B cell (primary cell): Measurements from ENCODE around the gene PLA2R1. TPM values are rescaled to one million over a fixed set of nuclear protein-coding genes. Genes with fewer than 3 reads are reported as not detected.

Experiments used
- ATAC-seq: fragments of 200-7000 bp; cut with Tn5 transposase; one replicate; pipeline ENCODE4 v1.10.0; 2021; ENCODE audit warnings: low read depth, mild to moderate bottlenecking, moderate number of reproducible peaks, moderate library complexity
- CTCF ChIA-PET: fragments of 350-600 bp; sonication (Branson Sonifier 250); formaldehyde crosslinking; loops from one replicate; lab custom pipeline; 2021; ENCODE audit warnings: antibody characterized with exemption, inconsistent platforms; lab: Charles Lee
- POLR2A ChIA-PET: fragments of 350-600 bp; sonication (Branson Sonifier 250); formaldehyde crosslinking; loops from one replicate; lab custom pipeline; 2021; ENCODE audit warnings: antibody characterized with exemption; lab: Charles Lee
- DNase-seq: peaks from one replicate; pipeline ENCODE4 v3.0.0; 2013
- H2AFZ ChIP-seq: 2 replicates; pipeline ENCODE4 v1.6.1; 2012; ENCODE audit warnings: mild to moderate bottlenecking, low read depth, low read length; ENCODE audit not compliant: insufficient read depth, poor library complexity, severe bottlenecking
- H3K27ac ChIP-seq, 2 donors: 1 replicate in 1 of 2; 2 replicates in 1 of 2; pipeline ENCODE4 v1.5.1; 2012 to 2013; ENCODE audit warnings: low read length in 2 of 2, mild to moderate bottlenecking in 2 of 2, moderate library complexity in 1 of 2
- H3K27me3 ChIP-seq, 4 experiments: fragments of 200-600 bp in 1 of 4; sonication (generic) in 1 of 4; replicated peaks in 1 of 4; 1 replicate in 2 of 4; 2 replicates in 2 of 4; pipeline versions ENCODE4 v1.6.1 to v1.7.0; 2013 to 2016; ENCODE audit warnings: low read length in 3 of 4, mild to moderate bottlenecking in 2 of 4, mixed read lengths in 1 of 4, moderate library complexity in 1 of 4; ENCODE audit not compliant: insufficient read depth in 4 of 4, control insufficient read depth in 3 of 4; ENCODE audit errors: control extremely low read depth in 1 of 4
- H3K36me3 ChIP-seq, 2 experiments: replicated peaks in 1 of 2; 1 replicate in 1 of 2; 2 replicates in 1 of 2; pipeline versions ENCODE4 v1.6.1 to v1.7.1; 2013; ENCODE audit warnings: low read length in 1 of 2; ENCODE audit not compliant: insufficient read depth in 2 of 2, control insufficient read depth in 1 of 2; ENCODE audit errors: control extremely low read depth in 1 of 2, extremely low read depth in 1 of 2
- H3K4me1 ChIP-seq, 2 donors: fragments of 200-600 bp in 1 of 2; sonication (generic) in 1 of 2; 1 replicate in 1 of 2; 2 replicates in 1 of 2; pipeline versions ENCODE4 v1.5.1 to v1.6.1; 2013 to 2017; ENCODE audit warnings: low read length in 2 of 2; ENCODE audit not compliant: control insufficient read depth in 2 of 2, insufficient read depth in 2 of 2
- H3K4me2 ChIP-seq: replicated peaks from 2 replicates; pipeline ENCODE3; 2012; ENCODE audit warnings: mild to moderate bottlenecking, low read depth, low read length; ENCODE audit not compliant: poor library complexity, severe bottlenecking
- H3K4me3 ChIP-seq, 5 experiments: fragments of 200-600 bp in 1 of 5; sonication (generic) in 1 of 5; 1 replicate in 3 of 5; 2 replicates in 2 of 5; pipeline versions ENCODE4 v1.5.1 to v1.7.0; 2011 to 2016; ENCODE audit warnings: low read length in 4 of 5, mild to moderate bottlenecking in 4 of 5, low read depth in 2 of 5, control low read depth in 1 of 5, moderate library complexity in 1 of 5; ENCODE audit not compliant: insufficient read depth in 1 of 5; ENCODE audit errors: control extremely low read depth in 1 of 5, extremely low read depth in 1 of 5
- H3K79me2 ChIP-seq: fragments of 200-600 bp; sonication (generic); one replicate; pipeline ENCODE4 v1.6.0; 2016; ENCODE audit warnings: low read length; ENCODE audit not compliant: control insufficient read depth, insufficient read depth
- H3K9ac ChIP-seq: fragments of 200-600 bp; sonication (generic); 2 replicates; pipeline ENCODE4 v1.6.1; 2017; ENCODE audit warnings: mild to moderate bottlenecking, low read length, moderate library complexity
- H3K9me3 ChIP-seq, 3 donors: one replicate each; pipeline versions ENCODE4 v1.6.1 to v1.7.1; 2013; ENCODE audit warnings: low read length in 2 of 3; ENCODE audit not compliant: control insufficient read depth in 2 of 3, insufficient read depth in 1 of 3; ENCODE audit errors: control extremely low read depth in 1 of 3
- H4K20me1 ChIP-seq: 2 replicates; pipeline ENCODE4 v1.6.0; 2012; ENCODE audit warnings: mild to moderate bottlenecking, low read length; ENCODE audit not compliant: insufficient read depth, control insufficient read depth, poor library complexity, severe bottlenecking
- H3K27ac Mint-ChIP-seq: one replicate; pipeline ENCODE4 v1.8.0; 2021; ENCODE audit warnings: mixed read lengths
- H3K27me3 Mint-ChIP-seq: one replicate; pipeline ENCODE4 v1.8.0; 2021; ENCODE audit warnings: mixed read lengths
- H3K4me1 Mint-ChIP-seq: one replicate; pipeline ENCODE4 v1.8.0; 2021; ENCODE audit warnings: mixed read lengths
- H3K4me3 Mint-ChIP-seq: one replicate; pipeline ENCODE4 v1.8.0; 2021; ENCODE audit warnings: mixed read lengths
- H3K9me3 Mint-ChIP-seq: one replicate; pipeline ENCODE4 v1.8.0; 2022; ENCODE audit warnings: mixed read lengths; ENCODE audit not compliant: insufficient read depth
- CTCF ChIP-seq: fragments of 200-600 bp; IDR thresholded peaks from one replicate; pipeline ENCODE4 v1.8.0; 2022; ENCODE audit warnings: antibody characterized with exemption, mild to moderate bottlenecking
- EZH2 ChIP-seq: IDR thresholded peaks from 2 replicates; pipeline ENCODE4 v1.6.1; 2012; ENCODE audit warnings: borderline replicate concordance, low read depth, mild to moderate bottlenecking, moderate library complexity, low read length; ENCODE audit not compliant: insufficient read depth, poor library complexity, severe bottlenecking
- WGBS: methylation state at CpG from one replicate; pipeline ENCODE4 v1.1.5; 2013; ENCODE audit warnings: missing lambda C conversion rate; ENCODE audit not compliant: insufficient coverage; 5-methylcytosine and 5-hydroxymethylcytosine counted together
- intact Hi-C: fragments of 100-400 bp; cut with micrococcal nuclease; formaldehyde crosslinking; loops from one replicate; pipeline ENCODE4 v1.10.0; 2022
- polyA plus RNA-seq: library from polyadenylated mRNA; depleted of rRNA; stranded (reverse); fragments of >200 nt; gene quantifications from 2 replicates; pipeline ENCODE4 v1.2.3, GENCODE V29; 2012
- total RNA-seq, 2 donors: library from RNA; stranded (reverse); fragments of 120-200 nt in 1 of 2; gene quantifications; 1 replicate in 1 of 2; 2 replicates in 1 of 2; pipeline versions ENCODE4 v1.2.3 to v1.2.4, GENCODE V29; 2013 to 2022

PLA2R1 gene
- total and polyA plus RNA-seq, 2 donors (not counting 1 experiment from before 2014, with no cell fraction given): not detected

GRCh38 chr2:160005908-160006307, 56.5 kb downstream of the PLA2R1 start:
- no peak overlapping the region for H3K4me3 Mint-ChIP-seq
- POLR2A ChIA-PET: no interaction called here
- Histone ChIP-seq H3K36me3 (no peaks in the 10 kb centered on the region), H2AFZ (no peak overlapping the region), H4K20me1 (no peaks in the 10 kb centered on the region), H3K79me2 (no peaks in the 10 kb centered on the region), H3K9ac (no peak overlapping the region), H3K27ac (no peak overlapping the region), H3K4me1 (no peaks in the 10 kb centered on the region), H3K4me3 (no peak overlapping the region), H3K27me3 (no peaks in the 10 kb centered on the region), H3K4me2 (no peak overlapping the region), H3K9me3 (no peaks in the 10 kb centered on the region)
- intact Hi-C loops: no loop called here
- no peaks in the 10 kb centered on the region for H3K4me1 Mint-ChIP-seq
- WGBS: no CpG with 5 or more reads among the region's 3 CpGs
- no peaks in the 10 kb centered on the region for H3K9me3 Mint-ChIP-seq
- DNase-seq (no peak), ATAC-seq (no peak)
- H3K27ac Mint-ChIP-seq: no peak overlapping the region
- CTCF ChIA-PET: no interaction called here
- H3K27me3 Mint-ChIP-seq: peaks cover 3% of the 10 kb centered on the region
- TF ChIP-seq EZH2 (no peak), CTCF (no peak)

GRCh38 chr2:160005476-160005875, 56.9 kb downstream of the PLA2R1 start:
- no peak overlapping the region for H3K27ac Mint-ChIP-seq
- ChIA-PET POLR2A (no interaction called here), CTCF (no interaction called here)
- H3K4me3 ChIP-seq: no peak overlapping the region
- H2AFZ ChIP-seq: no peak overlapping the region
- WGBS: no CpG with 5 or more reads among the region's 5 CpGs
- H3K27ac ChIP-seq: no peak overlapping the region
- intact Hi-C loops: no loop called here
- DNase-seq (no peak), ATAC-seq (no peak)
- no peaks in the 10 kb centered on the region for H3K27me3 ChIP-seq
- H3K4me1 Mint-ChIP-seq: no peaks in the 10 kb centered on the region
- no peak overlapping the region for H3K4me3 Mint-ChIP-seq
- no peaks in the 10 kb centered on the region for H4K20me1 ChIP-seq
- H3K27me3 Mint-ChIP-seq: peaks cover 3% of the 10 kb centered on the region
- no peaks in the 10 kb centered on the region for H3K9me3 Mint-ChIP-seq
- no peaks in the 10 kb centered on the region for H3K36me3 ChIP-seq
- H3K9me3 ChIP-seq: no peaks in the 10 kb centered on the region
- H3K79me2 ChIP-seq: no peaks in the 10 kb centered on the region
- H3K4me2 ChIP-seq: no peak overlapping the region
- TF ChIP-seq CTCF (no peak), EZH2 (no peak)
- H3K4me1 ChIP-seq: no peaks in the 10 kb centered on the region
- H3K9ac ChIP-seq: no peak overlapping the region
